Stimulated activated CD8-positive, alpha-beta memory T cell treated with anti-CD3 and anti-CD28 coated beads, Interleukin-15, amount 100 ng/mL, for 48 hours (primary cell): ENCODE data around the gene STXBP6.

Source experiments
- DNase-seq, 2 donors: peaks; one replicate each; pipeline ENCODE4 v3.0.0-alpha.2; 2020; ENCODE audit warnings: low read depth in 2 of 2

Gene STXBP6

DNA sequence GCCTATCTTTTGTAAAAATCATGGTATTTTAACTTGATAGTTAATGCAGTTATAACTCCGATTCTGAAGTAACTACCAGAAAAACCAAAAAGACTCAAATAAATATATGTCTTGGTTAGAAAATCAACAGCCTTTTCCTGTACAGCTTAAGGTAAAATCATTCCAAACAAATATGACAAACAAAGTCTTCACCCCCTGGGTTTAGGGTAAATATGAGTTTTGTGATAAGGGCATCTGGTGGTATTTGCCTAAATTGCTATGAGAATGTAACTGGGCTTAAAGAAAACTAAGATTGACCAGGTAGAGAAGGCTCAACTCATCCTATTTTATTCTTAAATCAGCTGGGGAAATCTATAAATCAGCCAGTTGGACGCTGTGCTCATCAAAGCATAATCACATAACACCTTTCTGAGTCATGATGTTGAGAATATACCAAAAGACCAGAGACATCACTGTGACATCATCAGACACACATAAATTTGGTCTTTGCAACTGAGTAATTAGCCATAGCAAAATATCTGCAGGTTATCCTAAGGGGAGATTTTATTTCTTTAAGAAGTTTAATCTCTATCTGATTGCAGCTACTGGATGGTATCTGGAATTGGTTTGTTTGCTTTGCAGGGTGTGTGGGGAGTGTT is 133.9 kb downstream of the STXBP6 start:
- no peak for DNase-seq

DNA sequence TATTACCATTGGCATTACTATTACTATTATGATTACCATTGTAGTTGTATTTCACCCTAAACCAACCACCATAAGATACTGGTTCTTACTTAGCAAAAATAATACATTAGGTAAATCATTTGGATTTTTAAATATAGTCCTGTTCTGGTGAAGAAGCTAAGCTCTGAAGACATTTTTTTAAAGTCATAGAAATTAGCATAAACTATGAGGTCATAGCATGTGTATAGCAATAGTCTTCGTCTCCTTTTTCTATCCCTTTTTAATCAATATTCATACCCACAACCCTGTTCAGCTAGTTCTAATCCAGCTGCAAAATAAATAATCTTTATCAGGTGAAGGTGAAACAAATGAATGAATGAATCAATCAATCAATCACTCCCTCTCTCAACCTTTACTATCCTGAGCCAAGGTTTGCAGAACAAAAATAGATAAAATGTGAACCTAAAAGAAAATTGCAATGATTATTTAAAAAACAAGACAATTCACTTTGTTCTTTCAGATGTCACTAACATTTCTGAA is 134.5 kb downstream of the STXBP6 start:
- no peak for DNase-seq

DNA sequence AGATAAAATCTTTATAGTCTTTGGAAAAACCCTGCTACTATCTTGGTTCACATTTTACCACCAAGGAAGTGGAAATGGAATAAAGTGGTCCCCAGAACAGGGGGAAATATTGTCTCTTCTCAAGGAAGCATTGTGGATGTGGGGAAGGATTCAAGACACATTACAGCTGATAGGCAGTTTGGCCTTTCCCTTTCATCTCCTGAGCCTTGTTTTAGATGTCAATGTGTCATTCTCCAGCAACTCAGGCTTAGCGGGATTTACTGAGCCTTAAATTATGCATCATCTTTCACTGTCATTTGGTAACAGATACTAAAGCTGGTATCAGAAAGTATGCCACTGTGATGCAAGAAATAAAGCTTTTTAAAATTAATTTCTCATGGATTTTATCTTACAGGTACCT is 136.2 kb downstream of the STXBP6 start:
- no peak for DNase-seq

DNA sequence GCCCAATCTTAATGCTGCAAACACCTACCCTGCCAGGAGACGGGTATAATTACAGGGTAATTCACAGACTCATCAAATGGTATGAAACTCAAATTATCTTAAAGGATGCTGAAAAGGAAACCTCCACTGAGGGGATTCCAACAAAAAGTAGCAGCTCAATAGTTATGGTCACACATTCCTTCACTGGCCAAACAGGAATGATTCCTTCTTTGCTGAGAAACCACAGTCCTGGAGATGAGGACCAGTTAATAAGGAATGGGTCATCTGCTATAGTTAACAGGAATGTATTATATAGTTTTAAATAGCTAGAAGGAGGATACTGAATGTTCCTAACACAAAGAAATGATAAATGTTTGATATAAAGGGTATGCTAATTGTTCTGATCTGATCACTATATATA is 136.9 kb downstream of the STXBP6 start:
- DNase-seq = no peak

DNA sequence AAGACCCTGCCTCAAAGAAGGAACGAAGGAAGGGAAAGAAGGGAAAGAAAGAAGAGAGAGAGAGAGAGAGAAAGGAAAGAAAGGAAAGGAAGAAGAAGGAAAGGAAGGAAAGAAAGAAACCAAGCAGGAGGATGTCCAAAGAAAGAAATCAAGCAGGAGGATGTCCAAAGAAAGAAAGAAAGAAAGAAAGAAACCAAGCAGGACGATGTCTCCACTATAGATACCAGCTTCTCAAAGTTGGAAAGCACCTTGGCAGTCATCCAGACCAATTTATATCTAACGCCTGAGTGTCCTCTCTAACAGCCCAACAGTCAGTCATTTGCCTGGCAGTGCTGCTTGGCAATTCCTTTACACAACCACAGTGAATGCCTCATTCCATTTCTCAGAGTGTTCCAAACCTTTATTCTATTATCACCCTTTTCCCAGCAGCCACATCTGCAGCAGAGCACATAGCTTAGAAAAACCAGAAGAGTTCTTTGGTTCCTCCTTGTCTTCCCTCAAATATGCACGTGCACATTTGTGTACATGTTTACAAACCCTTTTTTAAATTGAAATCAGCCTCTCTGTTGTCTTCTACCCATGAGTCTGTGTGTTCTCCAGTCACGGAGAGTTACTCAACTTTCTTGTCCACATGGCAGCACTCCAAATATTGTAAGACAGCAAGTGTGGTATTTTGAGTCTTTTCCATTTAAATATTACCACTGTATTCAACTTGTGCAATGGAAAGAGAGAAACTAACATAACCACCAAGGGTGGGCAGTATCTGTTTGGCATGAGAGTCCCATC is 138.4 kb downstream of the STXBP6 start:
- no peak for DNase-seq

DNA sequence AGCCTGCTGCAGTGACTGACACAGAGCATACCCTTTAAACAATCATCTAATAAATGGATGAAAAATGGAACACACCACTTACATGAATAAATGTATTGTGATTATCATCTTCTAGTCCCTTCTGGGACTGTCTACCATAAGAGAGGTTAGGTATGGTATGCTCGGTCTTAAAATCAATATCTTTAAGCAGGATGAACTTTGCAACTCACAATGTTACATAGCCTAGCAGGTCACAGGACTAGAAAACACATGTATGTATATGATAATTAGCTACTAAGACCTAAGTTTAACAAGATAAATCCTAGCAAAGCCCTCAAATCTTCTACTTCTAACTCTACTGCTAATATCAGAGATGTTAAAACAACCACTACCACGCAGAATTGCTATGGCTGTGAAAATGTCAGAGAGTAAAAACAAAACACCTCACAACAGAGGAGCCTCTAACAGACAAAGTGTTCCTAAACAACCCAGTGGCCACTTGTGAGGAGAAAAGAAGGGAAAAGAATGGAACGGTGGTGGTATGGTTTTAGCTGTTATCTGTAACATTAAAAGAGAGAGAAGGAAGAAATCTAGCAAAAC is 139.4 kb downstream of the STXBP6 start:
- no peak for DNase-seq

DNA sequence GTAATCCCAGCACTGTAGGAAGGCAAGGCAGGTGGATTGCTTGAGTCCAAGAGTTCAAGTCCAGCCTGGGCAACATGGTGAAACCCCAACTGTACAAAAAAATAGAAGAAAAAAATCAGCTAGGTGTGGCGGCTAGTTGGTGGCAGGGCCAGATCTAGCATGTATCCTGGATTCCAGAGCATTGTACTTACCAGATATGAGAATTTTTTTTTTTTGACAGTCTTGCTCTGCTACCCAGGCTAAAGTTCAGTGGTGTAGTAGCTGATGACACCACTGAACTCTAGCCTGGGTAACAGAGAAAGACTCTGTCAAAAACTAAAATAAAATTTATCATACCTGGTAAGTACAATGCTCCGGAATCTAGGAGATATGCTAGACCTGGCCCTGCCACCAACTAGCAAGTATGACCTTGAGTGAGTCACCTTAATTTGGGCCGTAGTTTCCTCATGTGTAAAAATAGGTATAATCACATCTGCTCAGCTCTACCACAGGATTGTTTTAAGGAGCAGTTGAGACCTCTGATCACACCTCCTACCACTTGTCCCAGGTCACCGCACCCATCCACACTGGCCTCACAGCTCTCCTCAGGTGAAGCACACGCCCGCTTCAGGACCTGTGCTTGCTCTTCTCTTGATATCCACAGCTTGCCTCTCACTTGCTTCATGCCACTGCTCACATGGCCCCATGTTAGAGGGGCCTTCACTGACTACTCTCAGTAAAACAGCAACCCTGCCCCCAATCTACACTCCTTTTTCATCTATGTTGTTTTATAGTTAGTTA is 140.2 kb downstream of the STXBP6 start:
- no peak for DNase-seq

DNA sequence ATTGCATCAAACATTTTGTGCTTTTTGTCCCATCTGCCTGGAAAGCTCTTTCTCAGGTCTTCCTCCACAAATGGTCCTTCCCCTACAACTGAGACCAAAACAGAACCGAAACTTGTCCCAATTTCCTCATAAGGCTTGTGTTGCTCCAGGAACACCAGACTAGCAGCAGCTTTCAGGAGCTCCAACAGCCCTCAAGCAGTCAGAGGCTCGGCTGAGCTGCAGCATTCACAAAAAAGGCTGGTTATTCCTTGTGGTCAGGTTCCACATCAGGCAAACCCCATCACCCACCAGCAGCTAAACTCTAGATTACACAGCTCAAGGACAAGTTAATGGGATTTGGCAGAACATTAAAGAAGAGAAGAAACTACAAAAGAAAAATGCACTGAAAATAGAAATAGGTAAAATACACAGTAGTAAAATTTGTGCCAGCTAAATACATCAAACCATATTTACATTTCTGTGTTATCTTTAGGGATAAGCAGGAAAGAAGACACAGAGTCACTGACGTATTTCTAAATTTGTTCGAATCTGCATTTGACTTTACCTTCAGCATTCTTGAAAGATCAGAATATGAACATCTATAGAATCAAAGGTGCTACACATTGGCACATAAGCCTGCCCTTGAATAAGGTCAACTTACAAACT is 141.2 kb downstream of the STXBP6 start:
- no peak for DNase-seq

DNA sequence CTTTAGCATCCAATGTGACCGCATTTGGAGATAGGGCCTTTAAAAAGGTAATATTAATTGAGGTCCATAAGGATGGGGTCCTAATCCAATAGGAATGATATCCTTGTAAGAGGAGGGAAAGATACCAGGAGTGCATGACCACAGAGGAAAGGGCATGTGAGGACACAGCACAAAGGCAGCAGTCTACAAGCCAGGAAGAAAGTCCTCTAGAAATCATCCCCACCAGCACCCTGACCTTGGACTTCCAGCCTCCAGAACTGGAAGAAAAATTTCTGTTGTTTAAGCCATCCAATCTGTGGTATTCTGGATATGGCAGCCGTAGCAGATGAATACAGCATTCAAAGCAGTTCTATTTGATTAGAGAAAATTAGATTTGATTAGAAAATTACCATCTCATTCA is 145.4 kb downstream of the STXBP6 start:
- no peak for DNase-seq

DNA sequence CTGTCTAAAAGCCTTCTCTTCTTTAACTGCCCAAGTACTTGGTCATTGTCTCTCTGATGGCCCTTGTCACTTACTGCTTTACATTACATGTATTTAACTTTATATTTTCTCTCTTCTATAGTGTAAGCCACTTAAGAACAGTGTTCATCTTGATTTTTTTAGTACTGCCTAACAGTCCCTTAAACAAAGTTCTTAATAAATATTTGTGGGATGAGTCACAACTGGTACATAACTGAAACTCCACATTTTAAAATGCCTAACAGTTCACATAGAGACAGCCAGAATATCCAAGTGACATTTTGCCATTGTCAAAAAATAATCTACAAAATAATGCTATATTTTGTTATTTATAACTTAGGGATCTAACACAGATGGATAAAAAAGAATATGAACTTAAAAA is 146.6 kb downstream of the STXBP6 start:
- DNase-seq = no peak

DNA sequence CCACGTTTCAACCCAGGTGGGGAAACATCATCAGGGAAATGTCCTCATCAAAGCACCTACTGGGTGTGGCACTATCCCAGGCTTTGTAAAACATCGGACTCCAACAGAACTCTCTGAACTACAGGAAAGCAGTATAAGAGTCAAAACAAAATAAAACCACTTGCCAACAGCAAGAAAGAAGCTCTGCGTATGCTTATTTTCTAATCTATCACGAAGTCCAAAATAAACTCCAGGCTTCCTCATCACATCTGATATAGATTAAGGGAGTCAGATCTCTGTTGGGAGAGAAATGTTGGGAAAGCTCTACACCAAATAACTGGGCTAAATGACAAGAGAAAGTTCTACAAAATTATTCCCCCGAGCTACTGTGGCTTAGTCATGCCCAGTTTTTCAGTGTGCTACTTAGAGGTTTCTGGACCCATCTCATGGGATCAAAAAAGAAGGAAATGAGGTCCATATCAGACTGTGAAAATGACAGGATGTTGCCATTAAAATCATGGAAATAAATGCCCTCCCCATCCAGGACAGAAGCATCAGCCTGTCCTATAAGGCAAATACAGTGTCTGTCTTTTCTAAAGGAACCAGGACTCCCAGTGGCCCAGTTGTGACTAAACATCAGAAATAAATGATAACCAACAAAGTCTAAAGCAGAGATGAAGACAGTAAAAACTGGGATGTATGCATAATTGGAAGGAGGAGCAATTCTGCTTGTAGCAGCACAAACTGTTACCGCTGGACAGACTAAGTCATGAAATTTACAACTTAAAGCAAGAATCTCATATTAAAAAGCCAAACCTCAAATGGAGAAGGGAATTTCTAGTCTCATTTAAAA is 149.5 kb downstream of the STXBP6 start:
- no peak for DNase-seq

DNA sequence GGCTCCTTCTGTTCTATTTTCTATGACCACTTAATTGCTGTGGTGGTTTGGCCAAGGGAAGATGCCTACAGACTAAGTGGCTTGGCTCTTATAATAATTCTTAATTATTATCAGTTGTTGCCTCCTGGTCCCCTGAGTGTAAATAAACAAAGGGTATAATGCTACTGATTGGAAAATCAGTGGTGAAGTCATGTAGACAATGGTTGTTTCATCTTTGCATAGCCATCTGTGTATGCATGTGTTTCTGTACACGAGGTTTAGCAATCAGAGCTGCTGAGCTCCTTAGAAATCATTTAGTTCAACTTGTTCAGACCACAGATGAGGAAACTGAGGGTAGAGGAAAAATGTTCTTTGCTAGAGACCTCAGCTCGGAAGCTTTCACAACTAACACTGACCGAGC is 152.2 kb downstream of the STXBP6 start:
- DNase-seq = no peak

DNA sequence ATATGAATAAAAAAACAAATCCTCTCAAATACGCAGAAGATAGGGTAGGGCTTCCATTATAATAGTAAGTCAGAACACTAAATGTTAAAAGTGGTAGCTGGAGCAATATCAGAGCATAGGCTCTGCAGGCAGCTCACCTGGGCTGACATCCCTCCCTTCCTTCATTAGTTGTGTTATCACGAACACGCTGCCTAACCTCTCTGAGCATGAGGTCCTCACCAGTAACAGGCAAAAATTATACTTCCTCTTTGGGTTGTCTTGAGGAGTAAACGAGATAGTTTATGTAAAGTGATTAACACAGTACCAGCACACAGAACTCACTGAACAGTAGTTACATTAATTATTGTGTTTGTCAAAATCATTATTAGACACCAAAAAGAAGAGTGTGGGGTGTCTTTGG is 154.3 kb downstream of the STXBP6 start:
- no peak for DNase-seq

DNA sequence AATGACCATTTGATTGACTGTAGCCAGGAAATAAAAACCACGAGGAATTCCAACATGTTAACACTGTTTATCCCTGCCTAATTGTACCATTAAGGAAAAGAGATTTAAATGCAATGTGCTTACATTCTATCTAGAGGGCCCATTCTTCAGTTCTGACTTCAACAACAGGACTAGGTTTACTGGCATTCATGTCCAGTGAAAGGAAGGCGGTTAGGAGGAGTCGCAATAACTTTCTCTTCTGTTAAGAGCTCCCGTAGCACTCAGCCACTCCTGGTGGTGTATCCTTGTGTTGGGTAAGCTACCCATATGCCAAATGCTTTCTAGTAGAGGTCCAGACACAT is 154.7 kb downstream of the STXBP6 start:
- no peak for DNase-seq

DNA sequence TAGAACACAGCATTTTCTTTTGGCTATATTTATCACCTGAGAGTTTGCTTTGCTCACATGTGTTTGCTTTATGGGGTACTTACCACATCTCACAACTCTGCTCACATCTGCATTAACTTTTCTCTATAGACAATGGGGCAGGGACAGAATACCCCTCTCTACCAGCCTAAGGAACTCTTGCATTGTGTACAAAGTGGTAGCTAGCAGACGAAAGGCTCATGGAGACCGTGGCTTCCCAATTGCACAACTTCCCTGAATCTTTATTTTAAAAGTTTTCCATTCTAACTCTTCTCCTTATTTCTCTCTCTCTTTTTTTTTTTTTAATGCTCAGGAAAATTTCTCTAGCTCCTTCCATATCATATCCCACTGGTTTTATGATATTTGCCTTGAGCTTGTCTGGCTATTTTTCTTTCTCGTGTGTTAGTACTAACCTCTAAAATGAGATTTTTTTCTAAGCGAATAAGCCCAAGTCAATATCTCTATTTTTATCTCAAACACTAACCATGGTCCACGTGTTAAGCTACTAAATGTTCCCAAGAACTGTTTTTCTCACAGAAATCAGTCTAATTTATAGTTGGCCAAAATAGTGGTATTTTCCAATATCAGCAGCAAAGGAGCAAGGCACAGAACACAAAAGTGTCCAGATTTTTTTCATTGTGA is 155.2 kb downstream of the STXBP6 start:
- no peak for DNase-seq

DNA sequence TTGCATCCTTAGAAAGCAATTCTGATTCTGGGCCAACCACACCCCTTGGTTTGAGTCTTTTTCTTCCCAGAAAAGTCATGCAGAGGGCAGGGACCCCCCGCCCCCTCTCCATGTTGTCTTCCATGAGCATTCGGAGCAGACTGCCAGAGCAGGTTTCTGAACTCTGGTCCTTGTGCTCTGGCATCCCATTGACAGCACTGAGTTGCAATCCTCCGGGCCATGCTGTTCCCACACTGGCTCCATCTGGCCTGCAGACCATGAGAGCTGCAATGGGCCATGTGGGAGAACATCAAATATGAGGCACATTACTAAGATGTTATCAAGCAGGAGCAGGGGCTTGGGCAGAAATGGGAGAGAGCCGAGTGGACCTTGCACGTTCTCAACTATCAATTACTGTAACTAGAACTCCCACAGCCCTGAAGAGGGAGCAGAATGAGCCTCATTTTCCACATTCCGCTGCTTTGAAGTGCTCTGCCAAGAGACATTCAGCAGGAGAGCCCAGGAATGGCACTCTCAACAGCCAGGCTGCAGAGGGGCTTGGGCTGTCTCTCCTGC is 157.4 kb downstream of the STXBP6 start:
- no peak for DNase-seq

DNA sequence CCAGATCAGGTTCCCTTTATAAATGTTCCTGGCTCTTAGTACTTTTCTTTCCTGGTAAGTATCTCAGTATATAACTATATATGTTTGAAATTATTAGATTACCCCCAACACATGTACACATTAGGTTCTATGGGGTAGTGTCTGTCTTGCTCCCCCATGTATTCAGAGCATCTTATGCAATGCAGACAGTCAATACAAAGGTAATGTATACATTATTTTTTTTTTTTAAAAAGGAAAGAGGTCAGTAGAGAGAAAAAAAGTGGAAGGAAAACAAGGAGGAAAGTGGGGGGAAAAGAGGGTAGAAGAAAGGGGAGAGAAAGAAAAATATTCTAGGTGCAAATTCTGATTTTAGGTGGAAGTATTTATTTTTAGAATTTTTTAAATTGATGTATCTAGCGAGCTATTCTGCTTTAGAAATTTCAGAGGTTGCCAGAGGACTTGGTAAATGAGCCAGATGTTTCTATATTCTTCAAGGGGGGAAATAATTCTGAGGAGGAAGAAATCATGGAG is 157.9 kb downstream of the STXBP6 start:
- no peak for DNase-seq

DNA sequence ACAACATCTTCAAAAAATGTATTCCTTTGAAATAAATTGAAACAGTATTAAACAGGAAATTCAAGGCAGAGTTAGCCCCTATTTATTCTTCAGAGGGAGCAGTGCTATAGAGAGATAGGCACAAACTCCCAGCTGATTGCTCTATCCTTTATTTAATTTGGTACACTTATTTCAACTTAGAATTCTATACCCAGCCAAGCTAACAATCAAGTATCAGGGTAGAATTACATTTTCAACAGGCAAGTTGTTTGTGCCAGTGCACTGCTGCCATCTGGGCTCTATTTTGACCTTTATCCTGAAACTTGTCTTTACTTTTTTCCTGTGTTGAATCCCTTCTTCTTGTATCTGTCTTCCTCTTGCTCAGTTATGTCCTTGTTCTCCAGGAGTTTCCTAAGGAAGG is 159.2 kb downstream of the STXBP6 start:
- no peak for DNase-seq

DNA sequence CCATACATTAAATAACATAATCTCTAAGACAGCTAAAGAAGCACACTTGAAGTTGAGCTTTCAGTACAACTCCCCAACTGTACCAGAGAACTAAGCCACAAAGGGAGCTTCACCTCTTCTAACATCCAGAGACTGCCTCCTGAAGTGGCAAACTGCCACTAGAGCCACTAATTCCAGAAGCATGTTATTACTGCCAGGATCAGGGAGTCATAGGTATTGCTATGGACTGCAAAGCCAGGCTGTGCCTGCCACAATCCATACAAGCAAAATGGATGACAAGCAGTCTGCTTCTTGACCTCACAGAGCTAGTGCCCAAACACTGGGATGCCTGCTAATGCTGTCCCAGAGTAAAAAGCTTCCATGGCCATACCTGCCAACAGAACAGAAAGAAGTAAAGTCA is 160.1 kb downstream of the STXBP6 start:
- no peak for DNase-seq

DNA sequence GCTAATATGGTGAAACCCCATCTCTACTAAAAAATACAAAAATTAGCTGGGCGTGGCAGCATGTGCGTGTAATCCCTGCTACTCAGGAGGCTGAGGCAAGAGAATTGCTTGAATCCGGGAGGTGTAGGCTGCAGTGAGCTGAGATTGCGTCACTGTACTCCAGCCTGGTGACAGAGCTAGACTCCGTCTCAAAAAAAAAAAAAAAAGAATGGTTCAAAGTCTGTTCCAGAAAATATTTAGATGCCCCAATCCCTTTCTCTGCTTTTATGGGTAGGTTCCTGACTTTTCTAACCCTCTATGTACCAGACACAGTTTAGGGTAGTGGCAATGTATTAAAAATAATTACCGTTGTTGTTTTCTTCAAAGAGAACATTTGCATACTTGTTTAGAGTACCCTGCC is 161.4 kb downstream of the STXBP6 start:
- no peak for DNase-seq
